A549 (cell line): ENCODE results near the gene APCDD1.

Experiments
- CBX8 ChIP-seq: fragments of 200-600 bp; sonication (generic); IDR thresholded peaks from 2 replicates; pipeline ENCODE4 v1.6.1; 2016
- CTCF ChIP-seq: fragments of >200 bp; sonication (Bioruptor Twin); formaldehyde crosslinking; IDR thresholded peaks from 3 replicates; pipeline ENCODE4 v1.5.1; 2016
- EHMT2 ChIP-seq: fragments of 200-600 bp; sonication (generic); IDR thresholded peaks from 2 replicates; pipeline ENCODE4 v1.6.1; 2016; ENCODE audit warnings: antibody characterized with exemption, low read depth, mild to moderate bottlenecking, moderate library complexity
- EP300 ChIP-seq, 2 experiments: fragments of >200 bp; sonication (Bioruptor Twin); formaldehyde crosslinking; IDR thresholded peaks; 2 replicates in 1 of 2; 3 replicates in 1 of 2; pipeline ENCODE4 v1.6.1; 2016 to 2017
- JUN ChIP-seq, 2 experiments: fragments of >200 bp; sonication (Bioruptor Twin); formaldehyde crosslinking; IDR thresholded peaks; 2 replicates in 1 of 2; 3 replicates in 1 of 2; pipeline ENCODE4 v1.6.1; 2016 to 2017
- NPAS2 ChIP-seq: fragments of 250-450 bp; sonication (Bioruptor Pico); IDR thresholded peaks from 2 replicates; pipeline ENCODE4 v1.8.0; 2022; ENCODE audit warnings: mild to moderate bottlenecking, moderate library complexity, borderline replicate concordance
- PBX3 ChIP-seq: IDR thresholded peaks from 2 replicates; pipeline ENCODE4 v1.6.1; 2012
- RAD21 ChIP-seq, 2 experiments: fragments of >200 bp in 1 of 2; sonication (Bioruptor Twin) in 1 of 2; formaldehyde crosslinking in 1 of 2; IDR thresholded peaks in 1 of 2; conservative IDR thresholded peaks in 1 of 2; 2 replicates in 1 of 2; 3 replicates in 1 of 2; pipeline ENCODE4 v1.6.1; 2012 to 2018; ENCODE audit warnings: inconsistent platforms in 1 of 2
- SMC3 ChIP-seq: fragments of >200 bp; sonication (Bioruptor Twin); formaldehyde crosslinking; IDR thresholded peaks from 3 replicates; pipeline ENCODE4 v1.6.1; 2018; ENCODE audit warnings: inconsistent platforms
- SREBF2 ChIP-seq: fragments of 450-650 bp; IDR thresholded peaks from 2 replicates; pipeline ENCODE4 v1.6.1; 2014; ENCODE audit warnings: mild to moderate bottlenecking, moderate library complexity
- USF2 ChIP-seq: fragments of 450-650 bp; IDR thresholded peaks from 2 replicates; pipeline ENCODE4 v1.6.1; 2014; ENCODE audit warnings: antibody characterized with exemption

GRCh38 chr18:10420561-10421352 lies 33.7 kb upstream of the APCDD1 start:
- TF ChIP-seq CTCF (no peak), SREBF2 (no peak), EP300 (IDR thresholded peaks at IDR 0.05) (no peak), CBX8 (no peak), JUN (IDR thresholded peaks at IDR 0.05) (no peak), USF2 (no peak), SMC3 (no peak), PBX3 (no peak), EHMT2 (no peak), RAD21 (conservative IDR thresholded peaks at IDR 0.05 in 1 of 2, IDR thresholded peaks at IDR 0.05 in 1 of 2) (no peak), NPAS2 (CRISPR knock-in tag) (no peak)
